GM04503 (cell line): Measurements from ENCODE around the gene DNAJB6.

ENCODE experiments used
- DNase-seq: peaks from one replicate; pipeline ENCODE4 v3.0.0-alpha.2; 2012; ENCODE audit warnings: low read depth

DNAJB6 gene

GRCh38 chr7:157428554-157428945 lies 91.7 kb downstream of the DNAJB6 start:
- DNase-seq = no peak

- DNase-seq = no peak
Measured at GRCh38 chr7:157429001-157429679, 92.3 kb downstream of the DNAJB6 start.

- DNase-seq = no peak
Measured at GRCh38 chr7:157429680-157430224, 92.9 kb downstream of the DNAJB6 start.

GRCh38 chr7:157430721-157431120 lies 93.9 kb downstream of the DNAJB6 start:
- no peak for DNase-seq

- no peak for DNase-seq
Measured at GRCh38 chr7:157431173-157431950, 94.6 kb downstream of the DNAJB6 start.

GRCh38 chr7:157431951-157432540 lies 95.2 kb downstream of the DNAJB6 start:
- no peak for DNase-seq

GRCh38 chr7:157432541-157432956 lies 95.7 kb downstream of the DNAJB6 start:
- no peak for DNase-seq

- DNase-seq = no peak
Measured at GRCh38 chr7:157432957-157433576, 96.3 kb downstream of the DNAJB6 start.

- no peak for DNase-seq
Measured at GRCh38 chr7:157433628-157434027, 96.8 kb downstream of the DNAJB6 start.

- DNase-seq = no peak
Measured at GRCh38 chr7:157434231-157434630, 97.4 kb downstream of the DNAJB6 start.

GRCh38 chr7:157434701-157435100 lies 97.9 kb downstream of the DNAJB6 start:
- no peak for DNase-seq

- no peak for DNase-seq
Measured at GRCh38 chr7:157436076-157436475, 99.3 kb downstream of the DNAJB6 start.

- DNase-seq = peak; percentile 8
Measured at GRCh38 chr7:157436763-157437480, 100.1 kb downstream of the DNAJB6 start.

- DNase-seq = no peak
Measured at GRCh38 chr7:157437519-157438061, 100.8 kb downstream of the DNAJB6 start.

GRCh38 chr7:157438121-157439025 lies 101.6 kb downstream of the DNAJB6 start:
- no peak for DNase-seq

- DNase-seq = no peak
Measured at GRCh38 chr7:157439149-157439548, 102.3 kb downstream of the DNAJB6 start.

GRCh38 chr7:157439761-157440160 lies 103.0 kb downstream of the DNAJB6 start:
- DNase-seq = no peak

GRCh38 chr7:157440346-157441022 lies 103.7 kb downstream of the DNAJB6 start:
- DNase-seq = no peak

GRCh38 chr7:157441023-157441399 lies 104.2 kb downstream of the DNAJB6 start:
- no peak for DNase-seq

GRCh38 chr7:157442456-157442855 lies 105.7 kb downstream of the DNAJB6 start:
- no peak for DNase-seq
